ENCODE results near the gene RAB13.

The RAB13 gene

DNA sequence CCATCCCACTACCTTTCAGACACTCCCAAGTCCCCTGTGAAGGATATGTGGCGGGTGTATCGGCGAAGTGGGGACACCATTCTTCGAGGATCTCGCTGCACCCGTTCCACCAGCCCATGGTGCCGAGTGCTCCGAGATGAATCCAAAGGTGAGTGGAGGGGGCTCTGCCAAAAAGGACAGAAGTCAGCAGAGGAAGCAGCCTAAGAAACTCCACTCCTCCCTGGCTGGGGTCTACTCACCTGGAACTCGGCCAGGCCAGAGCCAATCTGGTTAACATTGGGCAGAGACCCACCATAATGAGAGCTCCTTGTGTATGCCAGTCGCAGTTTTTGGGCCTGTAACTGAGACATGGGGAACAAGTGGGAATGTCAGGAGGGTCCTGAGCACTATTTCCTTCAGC, 31.3 kb downstream of the RAB13 start:
- no peak for DNase-seq (ENCODE audit: low spot score)

- no peak for DNase-seq (ENCODE audit: low spot score)
Measured at GRCh38 chr1:153953859-153954365, 32.2 kb downstream of the RAB13 start.

GRCh38 chr1:153951801-153952200, 34.3 kb downstream of the RAB13 start:
- DNase-seq (ENCODE audit: low spot score), result no peak

- no peak for DNase-seq (ENCODE audit: low spot score)
Measured at GRCh38 chr1:153951183-153951582, 35.0 kb downstream of the RAB13 start.

- DNase-seq (ENCODE audit: low spot score), result peak; percentile 99
Measured at GRCh38 chr1:153946622-153947241, 39.4 kb downstream of the RAB13 start, which contains the start of gene DENND4B. Gene DENND4B (minus strand): TSS chr1:153946718. CDS start chr1:153944374, 2,344 bp downstream.

DNA sequence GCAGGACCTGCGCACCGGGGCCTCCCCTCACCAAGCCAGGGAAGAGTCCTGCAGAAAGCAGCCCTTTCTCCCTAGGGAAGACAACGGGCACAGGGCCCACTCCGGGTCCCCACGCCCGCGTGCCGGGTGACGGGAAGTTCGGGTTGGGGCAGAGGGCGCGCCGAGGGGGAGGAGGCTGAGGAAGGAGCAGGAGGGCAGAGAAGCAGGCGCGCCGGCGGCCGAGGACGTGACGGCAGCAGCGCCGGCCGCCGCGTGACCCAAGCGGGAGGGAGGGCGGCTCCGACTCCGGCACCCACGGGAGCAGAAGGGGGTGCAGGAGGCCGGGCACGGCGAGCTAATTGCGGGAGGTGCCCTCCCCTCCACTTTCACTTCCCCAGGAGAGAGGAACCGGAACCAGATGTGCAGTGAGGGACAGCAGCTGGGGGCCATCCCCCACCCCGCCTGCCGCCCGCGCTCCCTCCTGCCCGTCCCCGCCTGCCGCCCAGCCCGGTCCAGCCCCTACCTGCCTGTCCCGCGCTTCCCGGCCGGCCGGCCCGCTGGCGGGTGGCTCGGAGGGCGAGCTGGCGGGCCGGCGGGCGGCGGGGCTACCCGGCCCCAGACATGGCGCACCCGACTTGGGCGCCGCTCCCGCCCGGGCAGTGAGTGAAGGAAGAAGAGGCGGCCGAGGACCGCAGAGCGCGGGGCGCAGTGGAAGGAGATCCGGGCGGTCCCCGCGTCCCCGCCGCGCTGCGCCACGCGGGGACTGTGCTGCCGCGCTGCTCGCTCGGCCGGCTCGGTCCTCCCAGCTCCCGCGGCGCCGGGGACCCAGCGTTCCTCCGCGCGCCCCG, 40.1 kb downstream of the RAB13 start:
- DNase-seq (ENCODE audit: low spot score), result peak; percentile 88

GRCh38 chr1:153945131-153945794, 40.9 kb downstream of the RAB13 start:
- no peak for DNase-seq (ENCODE audit: low spot score)

DNA sequence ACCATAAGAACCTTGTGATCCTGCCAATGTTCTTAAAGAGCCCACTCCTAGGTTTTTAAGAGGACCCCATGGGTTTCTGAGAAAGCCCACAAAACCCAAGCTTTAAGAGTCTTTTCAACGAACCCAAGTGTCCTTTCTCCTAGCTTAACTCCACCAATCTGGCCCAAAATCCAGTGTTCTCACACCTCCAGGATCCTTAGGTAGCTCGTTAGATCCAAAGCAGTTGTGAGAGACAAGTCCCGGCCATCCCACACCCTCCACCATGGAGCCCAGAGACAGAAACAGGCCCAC, 41.4 kb downstream of the RAB13 start:
- no peak for DNase-seq (ENCODE audit: low spot score)

DNA sequence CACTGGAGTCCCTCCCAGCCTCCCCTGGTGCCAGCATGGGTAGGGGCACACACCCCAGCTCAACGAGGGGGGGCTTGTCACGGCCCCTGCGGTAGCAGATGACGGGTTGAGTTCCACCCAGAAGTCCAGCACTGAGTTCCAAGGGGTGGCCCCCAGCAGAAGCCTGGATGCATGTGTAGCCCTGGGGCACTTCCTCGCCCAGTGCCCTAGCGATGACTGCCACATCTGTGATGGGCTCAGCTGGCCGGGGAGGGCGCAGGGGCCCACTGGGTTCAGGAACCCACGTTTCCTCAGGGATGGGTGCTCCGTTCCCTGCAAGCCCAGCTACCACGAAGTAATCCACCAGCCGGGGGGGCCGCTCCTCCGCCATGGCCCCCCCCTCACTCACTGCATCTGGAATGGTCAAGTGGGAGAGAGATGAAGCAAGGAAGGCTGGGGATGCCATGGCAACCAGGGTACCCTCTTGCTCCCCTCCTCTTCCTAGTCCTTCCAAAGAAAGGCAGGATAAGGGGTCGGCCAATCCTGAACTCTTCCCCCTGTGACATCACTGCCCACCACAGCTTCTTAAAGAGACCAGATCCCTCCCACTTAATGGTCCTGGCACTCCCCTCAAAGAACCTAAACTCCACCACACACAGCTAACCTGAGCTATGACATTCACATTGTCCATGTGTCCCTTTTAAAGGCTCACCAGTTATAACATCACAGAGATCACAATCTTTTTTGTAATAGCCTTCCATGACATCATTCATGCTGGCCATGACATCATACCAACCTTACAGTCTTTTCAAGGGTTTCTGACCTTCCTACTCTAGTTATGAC, 41.9 kb downstream of the RAB13 start:
- no peak for DNase-seq (ENCODE audit: low spot score)

GRCh38 chr1:153942766-153943549, 43.2 kb downstream of the RAB13 start:
- no peak for DNase-seq (ENCODE audit: low spot score)

- no peak for DNase-seq (ENCODE audit: low spot score)
Measured at GRCh38 chr1:153941826-153942725, 44.1 kb downstream of the RAB13 start.

DNA sequence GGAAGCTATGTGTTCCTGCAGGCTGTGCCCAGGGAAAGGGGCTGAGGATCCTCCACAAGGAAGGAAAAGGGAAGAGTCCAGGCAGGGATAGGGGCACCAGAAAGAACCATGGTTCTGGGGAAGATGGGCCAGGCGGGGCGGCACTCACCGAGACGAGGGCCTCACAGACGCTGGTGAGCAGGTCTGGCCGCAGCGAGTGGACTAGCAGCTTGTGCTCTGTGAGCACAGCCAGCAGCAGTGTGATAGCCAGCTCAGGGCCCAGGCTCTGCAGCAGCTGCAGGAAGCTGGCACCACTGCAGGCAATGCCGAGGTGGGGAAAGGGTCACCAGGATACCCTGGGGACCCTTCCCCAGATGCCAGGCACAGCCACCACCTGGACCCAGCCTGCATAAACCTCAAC, 45.4 kb downstream of the RAB13 start:
- no peak for DNase-seq (ENCODE audit: low spot score)

DNA sequence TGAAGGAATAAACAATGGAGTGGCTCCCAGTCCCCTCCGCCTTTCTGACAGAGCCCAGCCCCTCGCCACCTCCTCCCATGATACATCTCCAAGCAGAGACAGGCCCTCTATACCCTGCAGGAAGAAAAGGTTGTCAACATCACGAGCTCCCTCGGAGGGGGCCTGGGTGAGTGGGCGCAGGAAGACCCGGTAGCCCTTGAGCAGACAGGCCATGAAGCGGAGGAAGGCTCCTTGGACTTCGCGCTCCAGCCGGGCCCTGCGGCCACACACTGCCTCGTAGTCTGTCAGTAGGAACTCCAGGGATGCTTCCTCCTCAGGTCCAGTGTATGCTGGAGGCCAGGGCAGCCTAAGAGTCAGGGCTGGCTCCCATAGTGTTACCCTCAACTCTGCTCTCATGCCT, 46.7 kb downstream of the RAB13 start:
- no peak for DNase-seq (ENCODE audit: low spot score)

- no peak for DNase-seq (ENCODE audit: low spot score)
Measured at GRCh38 chr1:153938996-153939395, 47.1 kb downstream of the RAB13 start.

DNA sequence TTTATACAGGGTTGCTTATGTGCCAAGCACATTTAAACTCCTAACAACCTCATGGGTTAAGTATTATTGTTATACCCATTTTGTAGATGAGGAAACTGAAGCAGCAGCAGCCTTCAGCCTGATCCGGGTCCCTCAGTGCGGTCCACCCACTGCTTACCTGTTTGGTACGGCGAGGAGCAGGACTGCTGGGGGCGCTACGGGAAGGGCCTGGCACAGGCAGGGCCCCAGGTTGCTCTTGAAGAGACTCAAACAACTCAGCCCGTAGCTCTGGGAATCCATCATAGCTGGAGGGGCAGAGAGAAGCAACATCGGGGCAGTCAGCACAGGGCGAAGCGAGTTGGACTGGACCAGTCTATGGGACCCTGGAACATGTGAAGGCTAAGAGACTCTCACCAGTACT, 48.8 kb downstream of the RAB13 start:
- no peak for DNase-seq (ENCODE audit: low spot score)

DNA sequence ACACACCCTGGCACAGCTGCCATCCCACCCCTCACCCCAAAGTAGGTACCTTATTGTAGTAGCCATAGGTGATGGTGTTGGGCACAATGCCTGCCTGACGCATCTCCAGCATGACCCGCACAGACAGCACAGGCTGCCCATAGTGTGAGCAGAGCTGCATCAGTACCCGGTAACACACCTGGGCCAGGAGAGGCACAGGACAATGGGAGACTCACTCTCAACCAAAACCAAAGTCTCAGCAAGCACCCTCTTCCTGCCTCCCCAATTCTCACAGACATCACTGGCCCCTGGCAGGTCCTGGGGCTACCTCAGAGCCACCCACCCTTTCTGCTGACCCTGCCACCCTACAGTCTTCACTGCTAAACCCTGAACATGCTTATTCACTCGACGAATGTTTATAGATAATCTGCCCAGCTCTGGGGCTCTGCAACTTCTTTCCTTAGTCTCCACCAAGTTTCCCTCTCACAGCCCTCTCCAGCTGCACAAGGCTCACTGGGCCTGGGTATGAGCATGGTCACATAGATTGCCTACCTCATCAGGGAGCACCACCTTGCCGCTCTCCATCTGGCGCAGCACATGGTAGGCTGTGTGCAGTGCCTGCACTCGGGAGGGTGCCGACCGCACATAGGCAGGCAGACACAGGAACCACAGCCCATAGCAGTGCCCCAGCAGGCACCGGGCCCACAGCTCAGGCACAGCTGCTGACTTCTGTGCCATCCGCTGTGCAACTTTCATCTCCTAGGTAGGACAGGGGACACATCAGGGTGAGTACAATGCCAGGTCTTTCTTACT, 49.9 kb downstream of the RAB13 start:
- DNase-seq (ENCODE audit: low spot score), result no peak

DNA sequence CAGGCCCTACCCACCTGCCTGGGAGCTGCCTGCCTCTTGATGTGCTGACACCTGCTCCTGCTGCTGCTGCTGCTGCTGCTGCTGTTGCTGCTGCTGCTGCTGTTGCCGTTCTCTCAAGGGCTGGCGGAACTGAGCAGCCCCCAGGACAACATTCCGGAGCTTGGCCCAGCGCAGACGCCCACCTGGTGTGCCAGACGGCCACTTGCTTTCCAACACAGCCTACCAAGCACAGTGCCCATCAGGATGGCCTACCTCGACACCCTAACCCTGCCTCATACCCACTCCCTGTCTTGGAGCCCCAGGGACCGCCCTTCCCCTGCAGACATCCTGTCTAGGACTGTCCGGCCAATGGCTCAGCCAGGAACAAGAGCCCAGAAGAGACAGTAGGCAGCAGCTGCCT, 51.4 kb downstream of the RAB13 start:
- DNase-seq (ENCODE audit: low spot score), result peak; percentile 24

GRCh38 chr1:153933955-153934354, 52.2 kb downstream of the RAB13 start:
- DNase-seq (ENCODE audit: low spot score), result peak; percentile 30

- peak; percentile 34 for DNase-seq (ENCODE audit: low spot score)
Measured at GRCh38 chr1:153933430-153933829, 52.7 kb downstream of the RAB13 start.
